OCI-LY3 (cell line): ENCODE measurements around the gene HDAC6.

Experiments
- EZH2phosphoT487 ChIP-seq: fragments of 200-600 bp; shearing (Covaris generic); IDR thresholded peaks from 2 replicates; pipeline ENCODE4 v1.6.1; 2018; ENCODE audit warnings: antibody characterized with exemption, mixed run types, low read depth
- TF ChIP-seq, protein P1 (sequence below): fragments of 200-600, 300-600 bp; sonication (generic); IDR thresholded peaks from 2 replicates; pipeline ENCODE4 v1.5.1; 2014; ENCODE audit warnings: antibody characterized with exemption, low read length, low read depth

DNA sequence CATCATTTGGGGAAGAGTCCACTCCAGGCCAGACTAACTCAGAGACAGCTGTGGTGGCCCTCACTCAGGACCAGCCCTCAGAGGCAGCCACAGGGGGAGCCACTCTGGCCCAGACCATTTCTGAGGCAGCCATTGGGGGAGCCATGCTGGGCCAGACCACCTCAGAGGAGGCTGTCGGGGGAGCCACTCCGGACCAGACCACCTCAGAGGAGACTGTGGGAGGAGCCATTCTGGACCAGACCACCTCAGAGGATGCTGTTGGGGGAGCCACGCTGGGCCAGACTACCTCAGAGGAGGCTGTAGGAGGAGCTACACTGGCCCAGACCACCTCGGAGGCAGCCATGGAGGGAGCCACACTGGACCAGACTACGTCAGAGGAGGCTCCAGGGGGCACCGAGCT lies 21.2 kb downstream of the HDAC6 start:
- TF ChIP-seq, protein P1, sequence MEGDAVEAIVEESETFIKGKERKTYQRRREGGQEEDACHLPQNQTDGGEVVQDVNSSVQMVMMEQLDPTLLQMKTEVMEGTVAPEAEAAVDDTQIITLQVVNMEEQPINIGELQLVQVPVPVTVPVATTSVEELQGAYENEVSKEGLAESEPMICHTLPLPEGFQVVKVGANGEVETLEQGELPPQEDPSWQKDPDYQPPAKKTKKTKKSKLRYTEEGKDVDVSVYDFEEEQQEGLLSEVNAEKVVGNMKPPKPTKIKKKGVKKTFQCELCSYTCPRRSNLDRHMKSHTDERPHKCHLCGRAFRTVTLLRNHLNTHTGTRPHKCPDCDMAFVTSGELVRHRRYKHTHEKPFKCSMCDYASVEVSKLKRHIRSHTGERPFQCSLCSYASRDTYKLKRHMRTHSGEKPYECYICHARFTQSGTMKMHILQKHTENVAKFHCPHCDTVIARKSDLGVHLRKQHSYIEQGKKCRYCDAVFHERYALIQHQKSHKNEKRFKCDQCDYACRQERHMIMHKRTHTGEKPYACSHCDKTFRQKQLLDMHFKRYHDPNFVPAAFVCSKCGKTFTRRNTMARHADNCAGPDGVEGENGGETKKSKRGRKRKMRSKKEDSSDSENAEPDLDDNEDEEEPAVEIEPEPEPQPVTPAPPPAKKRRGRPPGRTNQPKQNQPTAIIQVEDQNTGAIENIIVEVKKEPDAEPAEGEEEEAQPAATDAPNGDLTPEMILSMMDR, result no peak
- no peak for TF ChIP-seq EZH2phosphoT487
